Large intestine (tissue), 3 donors: ENCODE data around the gene KIAA0513. TPM values are rescaled to one million over a fixed set of nuclear protein-coding genes. Genes with fewer than 3 reads are reported as not detected.
"Not testable (repeated sequence)": the region's sequence is repeated elsewhere in the genome, so short reads cannot be mapped to it uniquely, and the experiment has no call there.

Experiments
- DNase-seq, 2 donors: peaks; one replicate each; pipeline versions ENCODE4 v3.0.0 to v3.0.0-alpha.2; 2013
- H3K27ac ChIP-seq: one replicate; pipeline ENCODE4 v1.5.1; 2013; ENCODE audit warnings: low read length
- H3K27me3 ChIP-seq: 2 replicates; pipeline ENCODE4 v1.6.1; 2013; ENCODE audit warnings: low read length; ENCODE audit not compliant: control insufficient read depth, insufficient read depth
- H3K36me3 ChIP-seq: 2 replicates; pipeline ENCODE4 v1.6.1; 2013; ENCODE audit warnings: low read length; ENCODE audit not compliant: control insufficient read depth, insufficient read depth
- H3K4me1 ChIP-seq: one replicate; pipeline ENCODE4 v1.6.1; 2013; ENCODE audit warnings: low read length; ENCODE audit not compliant: control insufficient read depth, insufficient read depth
- H3K4me3 ChIP-seq: one replicate; pipeline ENCODE4 v1.5.1; 2013; ENCODE audit warnings: low read length
- H3K9me3 ChIP-seq: one replicate; pipeline ENCODE4 v1.6.1; 2013; ENCODE audit warnings: mild to moderate bottlenecking, low read depth, low read length, moderate library complexity; ENCODE audit not compliant: control insufficient read depth
- WGBS: methylation state at CpG from one replicate; pipeline ENCODE4 v1.1.5; 2013; ENCODE audit warnings: low lambda C conversion rate; ENCODE audit not compliant: insufficient coverage; 5-methylcytosine and 5-hydroxymethylcytosine counted together
- polyA plus RNA-seq: library from polyadenylated mRNA; unstranded; fragments of 120-200 nt; gene quantifications from one replicate; pipeline ENCODE4 v1.2.1, GENCODE V29; 2013

Gene KIAA0513
- polyA plus RNA-seq, 1 donor = 4.7 TPM

GRCh38 chr16:85110105-85110504 lies 82.5 kb downstream of the KIAA0513 start:
- Histone ChIP-seq H3K36me3 (no peaks in the 10 kb centered on the region), H3K27me3 (no peaks in the 10 kb centered on the region), H3K9me3 (peaks cover 2% of the 10 kb centered on the region), H3K4me3 (no peak overlapping the region), H3K27ac (no peak overlapping the region), H3K4me1 (no peaks in the 10 kb centered on the region)
- no CpG with 5 or more reads among the region's 19 CpGs for WGBS
- no peak for DNase-seq

DNA sequence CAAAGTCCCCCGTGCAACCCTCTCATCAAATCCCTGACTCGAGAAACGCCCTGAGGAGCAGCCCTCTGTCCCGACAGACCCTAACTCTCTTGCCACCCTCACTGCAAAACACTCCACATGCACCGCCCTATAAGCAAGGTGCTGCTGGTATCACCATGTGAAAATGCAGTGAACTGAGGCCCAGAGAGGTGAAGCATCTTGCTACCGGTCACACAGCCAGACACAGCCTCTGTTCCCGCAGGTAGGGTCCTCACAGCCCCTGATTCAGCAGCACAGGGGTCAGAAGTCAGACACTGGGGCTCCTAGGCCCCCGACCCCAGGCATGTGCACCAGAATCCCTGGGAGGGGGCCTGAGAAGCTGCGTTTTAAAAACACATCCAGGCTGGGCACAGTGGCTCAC lies 83.6 kb downstream of the KIAA0513 start:
- WGBS = no CpG with 5 or more reads among the region's 9 CpGs
- peaks cover 2% of the 10 kb centered on the region for H3K9me3 ChIP-seq
- no peak overlapping the region for H3K4me3 ChIP-seq
- no peak for DNase-seq
- no peaks in the 10 kb centered on the region for H3K36me3 ChIP-seq
- H3K27ac ChIP-seq = no peak overlapping the region
- H3K4me1 ChIP-seq = no peaks in the 10 kb centered on the region
- no peaks in the 10 kb centered on the region for H3K27me3 ChIP-seq

- peaks cover 2% of the 10 kb centered on the region for H3K9me3 ChIP-seq
- no peak within 1 kb of the TSS for H3K27ac ChIP-seq
- no peak within 1 kb of the TSS for H3K4me3 ChIP-seq
- no peaks in the 10 kb centered on the region for H3K36me3 ChIP-seq
- H3K4me1 ChIP-seq = no peaks in the 10 kb centered on the region
- no CpG with 5 or more reads among the region's 15 CpGs for WGBS
- no peaks in the 10 kb centered on the region for H3K27me3 ChIP-seq
- DNase-seq = peak in 1 of 2 donors; percentile 26
These were observed 84.8 kb downstream of the KIAA0513 start, which contains the start of gene CIBAR2 for GRCh38 chr16:85112364-85112763. CIBAR2 (minus strand) TSS chr16:85112472; CDS start chr16:85112352, 120 bp downstream.

DNA sequence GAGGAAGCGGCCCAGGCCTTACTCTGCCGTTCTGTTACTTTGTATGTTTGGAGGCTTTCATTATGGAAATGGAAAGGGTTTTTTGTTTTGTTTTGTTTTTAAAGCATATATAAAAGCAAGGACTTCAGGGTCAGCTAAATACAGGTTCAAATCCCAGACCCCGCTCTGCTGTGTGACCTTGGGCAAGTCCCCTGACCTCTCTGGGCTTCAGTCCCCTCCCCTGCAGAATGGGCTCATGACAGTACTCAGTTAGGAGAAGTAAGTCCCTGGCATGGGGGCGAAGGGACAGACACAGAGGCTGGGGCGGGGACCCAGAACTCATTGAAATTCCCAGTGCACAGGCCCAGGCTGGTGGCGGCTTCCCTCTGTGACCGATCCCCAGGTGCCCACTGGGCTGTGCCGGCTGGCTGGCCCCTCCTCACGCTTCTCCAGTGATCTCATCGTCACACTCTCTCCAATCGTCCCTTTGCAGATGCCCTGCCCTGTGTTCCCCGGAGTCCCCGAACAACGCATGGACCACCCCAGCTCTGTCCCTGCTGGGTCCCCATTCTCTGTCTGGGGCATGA lies 85.7 kb downstream of the KIAA0513 start:
- 100% methylated on average over 1 of the region's 14 CpGs for whole genome bisulfite sequencing
- no peak overlapping the region for H3K4me3 ChIP-seq
- no peak for DNase-seq
- no peaks in the 10 kb centered on the region for H3K27me3 ChIP-seq
- no peaks in the 10 kb centered on the region for H3K9me3 ChIP-seq
- H3K4me1 ChIP-seq = no peaks in the 10 kb centered on the region
- H3K27ac ChIP-seq = no peak overlapping the region
- no peaks in the 10 kb centered on the region for H3K36me3 ChIP-seq

DNA sequence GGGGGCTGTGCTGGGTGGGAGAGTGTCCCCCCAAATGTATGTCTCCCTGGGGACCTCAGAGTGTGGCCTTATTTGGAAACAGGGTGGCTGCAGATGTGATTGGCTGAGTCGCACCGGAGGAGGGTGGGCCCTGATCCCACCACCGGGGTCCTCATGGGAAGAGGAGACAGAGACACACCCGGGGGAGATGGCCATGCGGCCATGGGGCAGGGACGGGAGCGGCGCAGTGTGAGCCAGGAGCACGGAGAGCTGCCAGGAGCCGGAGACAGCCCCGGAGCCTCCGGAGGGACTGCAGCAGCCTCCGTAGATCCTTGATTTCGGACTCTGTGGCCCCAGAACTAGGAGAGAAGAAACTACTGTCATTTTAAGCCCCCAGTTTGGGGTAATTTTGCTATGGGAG lies 86.3 kb downstream of the KIAA0513 start:
- Histone ChIP-seq H3K4me3 (no peak overlapping the region), H3K36me3 (no peaks in the 10 kb centered on the region), H3K27ac (no peak overlapping the region), H3K9me3 (no peaks in the 10 kb centered on the region), H3K27me3 (no peaks in the 10 kb centered on the region), H3K4me1 (no peaks in the 10 kb centered on the region)
- WGBS = no CpG with 5 or more reads among the region's 14 CpGs
- no peak for DNase-seq

DNA sequence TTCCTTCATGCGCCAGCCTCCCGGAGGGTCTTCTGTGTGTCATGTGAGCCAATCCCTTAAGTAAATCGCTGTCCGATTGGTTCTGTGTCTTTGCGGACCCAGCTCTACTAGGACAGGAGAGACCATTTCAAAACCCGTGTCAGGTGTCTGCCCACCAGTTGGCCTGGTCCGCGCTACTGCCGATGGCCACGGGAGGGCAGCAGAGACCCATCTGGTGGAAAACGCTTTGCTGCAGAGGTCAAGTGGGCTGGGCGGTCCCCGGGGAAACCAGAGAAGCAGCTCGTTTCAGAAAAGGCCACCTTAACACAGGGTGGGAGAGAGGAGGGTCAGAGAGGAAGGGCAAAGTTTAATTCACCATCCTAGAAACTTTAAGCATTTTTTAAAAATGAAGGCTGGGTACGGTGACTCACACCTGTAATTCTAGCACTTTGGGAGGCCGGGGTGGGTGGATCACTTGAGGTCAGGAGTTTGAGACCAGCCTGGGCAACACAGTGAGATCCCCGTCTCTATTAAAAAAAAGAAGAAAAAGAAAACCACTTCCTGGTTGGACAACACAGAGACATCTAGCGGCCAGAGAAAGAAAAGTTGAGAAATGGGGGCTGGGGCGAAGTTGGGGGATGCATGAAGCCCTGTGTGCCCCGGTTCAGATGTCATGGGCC lies 87.4 kb downstream of the KIAA0513 start:
- WGBS = 18% methylated on average over 2 of the region's 20 CpGs
- no peaks in the 10 kb centered on the region for H3K36me3 ChIP-seq
- H3K4me1 ChIP-seq = no peaks in the 10 kb centered on the region
- H3K27ac ChIP-seq = peak overlapping the region; percentile 8
- peak; percentile 81 to 85 for DNase-seq
- no peaks in the 10 kb centered on the region for H3K27me3 ChIP-seq
- no peaks in the 10 kb centered on the region for H3K9me3 ChIP-seq
- no peak overlapping the region for H3K4me3 ChIP-seq

DNA sequence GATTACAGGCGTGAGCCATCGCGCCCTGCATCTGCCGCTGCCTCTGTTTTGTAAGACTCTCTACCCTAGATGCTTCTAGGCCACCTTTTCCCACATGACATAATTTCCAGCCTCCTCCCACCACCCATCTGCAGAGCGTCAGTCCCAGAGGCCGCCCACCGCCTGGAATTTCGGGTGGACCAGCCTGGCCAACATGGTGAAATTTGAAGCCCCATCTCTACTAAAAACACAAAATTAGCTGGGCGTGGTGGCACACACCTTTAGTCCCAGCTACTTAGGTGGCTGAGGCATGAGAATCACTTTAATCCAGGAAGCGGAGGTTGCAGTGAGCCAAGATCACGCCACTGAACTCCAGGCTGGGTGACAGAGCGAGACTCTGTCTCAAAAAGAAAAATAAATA lies 89.8 kb downstream of the KIAA0513 start:
- no peaks in the 10 kb centered on the region for H3K27me3 ChIP-seq
- no CpG with 5 or more reads among the region's 12 CpGs for WGBS

DNA sequence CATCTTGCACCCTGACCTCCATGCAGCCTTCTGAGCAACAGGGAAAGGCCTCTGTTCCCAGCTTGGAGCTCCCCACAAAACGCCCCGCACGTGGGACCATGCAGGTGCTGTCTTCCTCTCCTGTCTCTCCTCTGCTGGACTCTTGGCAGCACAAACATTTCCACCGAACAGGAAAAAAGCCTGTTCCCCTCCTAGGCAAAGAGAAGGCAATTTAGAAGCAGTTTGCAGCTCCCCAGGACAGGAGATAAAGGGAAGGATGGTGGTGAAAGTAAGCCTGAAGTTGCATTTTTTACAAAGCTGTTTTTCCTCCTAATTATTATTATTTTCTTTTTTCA lies 92.4 kb downstream of the KIAA0513 start:
- no peaks in the 10 kb centered on the region for H3K4me1 ChIP-seq
- no peaks in the 10 kb centered on the region for H3K27me3 ChIP-seq
- no peak for DNase-seq
- H3K9me3 ChIP-seq = no peaks in the 10 kb centered on the region
- H3K4me3 ChIP-seq = no peak overlapping the region
- no peak overlapping the region for H3K27ac ChIP-seq
- WGBS = no CpG with 5 or more reads among the region's 4 CpGs
- no peaks in the 10 kb centered on the region for H3K36me3 ChIP-seq

More for the DNA sequence above, 89.8 kb downstream of the KIAA0513 start:
- Histone ChIP-seq H3K4me1 (no peaks in the 10 kb centered on the region), H3K9me3 (no peaks in the 10 kb centered on the region), H3K36me3 (no peaks in the 10 kb centered on the region), H3K4me3 (no peak overlapping the region), H3K27ac (no peak overlapping the region)
- DNase-seq = no peak

DNA sequence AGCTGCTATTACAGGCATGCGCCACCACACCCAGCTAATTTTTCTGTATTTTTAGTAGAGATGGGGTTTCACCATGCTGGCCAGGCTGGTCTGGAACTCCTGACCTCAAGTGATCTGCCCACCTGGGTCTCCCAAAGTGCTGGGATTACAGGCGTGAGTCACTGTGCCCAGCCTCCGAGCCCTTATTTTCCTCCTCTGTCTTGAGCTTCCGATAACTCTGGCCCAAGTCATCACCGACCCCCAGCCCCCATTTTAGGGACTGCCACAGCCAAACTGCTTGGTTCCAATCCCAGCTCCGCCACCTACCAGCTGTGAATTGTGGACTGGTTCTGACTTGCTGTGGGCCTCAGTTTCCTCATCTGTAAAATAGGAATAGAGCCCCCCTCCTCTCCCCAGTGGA lies 95.8 kb downstream of the KIAA0513 start:
- H3K4me1 ChIP-seq, H3K27ac ChIP-seq, DNase-seq, H3K9me3 ChIP-seq, H3K36me3 ChIP-seq, H3K27me3 ChIP-seq, H3K4me3 ChIP-seq: not testable (repeated sequence)
- no CpG with 5 or more reads among the region's 6 CpGs for WGBS

DNA sequence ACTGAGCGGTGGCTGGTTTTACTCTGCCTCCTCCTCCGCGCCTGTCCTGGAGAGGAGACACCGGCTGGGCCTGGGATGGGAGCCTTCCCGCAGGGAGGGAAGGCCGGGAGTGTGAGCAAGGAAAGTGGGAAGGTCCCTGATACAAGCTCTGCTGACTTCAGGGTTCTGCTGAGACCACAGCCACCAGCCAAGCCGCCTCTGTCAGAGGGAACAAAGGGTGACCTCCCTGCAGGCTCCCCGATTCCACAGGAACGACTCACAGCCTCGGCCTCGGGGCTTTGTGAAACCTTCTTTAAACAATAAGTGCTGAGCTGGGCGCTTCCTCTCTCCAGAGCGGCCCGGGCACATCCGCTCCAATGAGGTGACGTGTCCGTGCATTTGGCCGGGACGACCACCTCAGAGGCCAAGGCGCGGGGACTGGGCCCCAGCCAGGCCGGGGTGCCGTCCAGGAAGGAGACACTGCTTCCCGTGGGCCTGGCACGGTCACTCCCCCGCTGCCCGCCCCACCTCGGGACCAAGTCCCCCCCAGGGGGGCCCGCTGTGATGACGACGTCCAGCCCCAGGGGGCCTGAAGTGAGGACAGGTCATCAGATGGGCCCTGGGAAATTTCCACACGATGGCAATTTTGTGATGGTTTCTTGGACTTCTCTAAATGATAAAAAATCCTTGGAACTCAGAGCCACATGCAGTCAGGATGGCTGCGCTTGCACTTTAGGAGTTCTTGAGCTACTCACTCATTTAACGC lies 96.5 kb downstream of the KIAA0513 start:
- no peaks in the 10 kb centered on the region for H3K9me3 ChIP-seq
- H3K36me3 ChIP-seq = no peaks in the 10 kb centered on the region
- H3K27ac ChIP-seq = no peak overlapping the region
- no peak for DNase-seq
- H3K4me1 ChIP-seq = peaks cover 6% of the 10 kb centered on the region
- no peak overlapping the region for H3K4me3 ChIP-seq
- no peaks in the 10 kb centered on the region for H3K27me3 ChIP-seq
- no CpG with 5 or more reads among the region's 34 CpGs for whole genome bisulfite sequencing
